ENCODE measurements around the gene TP53I3.

- TF ChIP-seq EZH2 (IDR thresholded peaks at IDR 0.05) (no peak), POLR2AphosphoS5 (IDR thresholded peaks at IDR 0.05; ENCODE audit: borderline replicate concordance, low read depth, low read length) (no peak), FOXP2 (optimal IDR thresholded peaks at IDR 0.05; ENCODE audit: control extremely low read depth, extremely low read length, insufficient read depth) (no peak)
Measured at GRCh38 chr2:24107336-24107735, 22.7 kb upstream of the TP53I3 start.

Data from SK-N-MC (cell line).